ENCODE data around the gene LOXL4.

- no peak for TF ChIP-seq POLR2A (IDR thresholded peaks at IDR 0.05; ENCODE audit: low read depth, low read length)
- TF ChIP-seq POLR2AphosphoS5 (IDR thresholded peaks at IDR 0.05; ENCODE audit: low read depth, low read length): no peak
- TF ChIP-seq TAF1 (IDR thresholded peaks at IDR 0.05; ENCODE audit: borderline replicate concordance, low read depth, low read length): no peak
Measured at GRCh38 chr10:98258683-98259454, 9.1 kb downstream of the LOXL4 start.

Measured in GM12892 (cell line).